ENCODE data around the gene ACTL10. TPM values are rescaled to one million over a fixed set of nuclear protein-coding genes. Genes with fewer than 3 reads are reported as not detected.

The ACTL10 gene
- total RNA-seq, 1 experiment from 2014 or later, result 0.85 TPM

DNA sequence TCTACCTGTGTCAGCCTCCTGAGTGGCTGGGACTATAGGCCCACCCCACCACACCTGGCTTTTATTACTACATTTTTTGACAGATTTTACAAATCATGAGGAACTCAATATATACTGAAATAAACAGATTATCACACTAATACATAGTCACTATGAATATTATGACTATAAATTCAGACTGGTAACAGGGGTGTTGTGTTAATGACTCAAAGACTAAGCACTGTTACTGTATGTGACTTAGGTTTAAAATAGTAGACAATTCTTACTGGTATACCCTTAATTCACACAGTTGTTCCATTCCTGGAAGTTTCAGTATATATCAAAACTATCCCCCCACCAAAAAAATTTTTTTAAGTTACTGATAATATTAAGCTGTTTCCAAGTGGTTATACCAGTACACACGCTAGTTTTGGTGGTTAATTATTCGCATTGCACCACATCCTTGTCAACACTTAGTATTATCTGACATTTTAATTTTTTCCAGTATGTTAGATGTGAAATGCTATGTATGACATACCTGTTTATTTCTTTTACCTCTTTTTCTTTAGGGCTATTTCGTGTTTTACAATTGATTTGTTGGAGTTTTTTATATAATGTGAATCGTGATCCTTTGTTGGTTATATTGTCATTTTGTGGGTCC lies 39.0 kb upstream of the ACTL10 start:
- Histone ChIP-seq H3K9me2 (ENCODE audit: insufficient read depth) (no peaks in the 10 kb centered on the region), H3K4me2 (no peak overlapping the region), H2AFZ (no peak overlapping the region), H3K27ac (no peak overlapping the region), H3F3A (ENCODE audit: insufficient read depth, low read depth) (no peaks in the 10 kb centered on the region), H3K4me1 (replicated peaks; ENCODE audit: insufficient read depth) (no peaks in the 10 kb centered on the region), H4K20me1 (ENCODE audit: insufficient read depth) (no peaks in the 10 kb centered on the region; the same call in 1 of the 2 replicates), H3K27me3 (ENCODE audit: insufficient read depth, low read depth) (no peaks in the 10 kb centered on the region), H3K4me3 (no peak overlapping the region), H3K79me2 (ENCODE audit: low read depth) (no peaks in the 10 kb centered on the region), H3K36me3 (ENCODE audit: low read depth) (0 out of 2 replicates have a peak, but pooled peaks cover 14% of the 10 kb centered on the region), H3K9me3 (ENCODE audit: insufficient read depth, low read depth) (no peaks in the 10 kb centered on the region)
- intact Hi-C loops (cut with micrococcal nuclease; ENCODE audit: unreplicated experiment), result no loop called here
- no peak for TF ChIP-seq EZH2 (IDR thresholded peaks at IDR 0.05; ENCODE audit: low read depth)
- TF ChIP-seq CTCF (conservative IDR thresholded peaks at IDR 0.05), result no peak
- POLR2A ChIA-PET (ENCODE audit: unreplicated experiment), result no interaction called here
- no TSS peak for BruUV-seq (replicated peaks)
- CTCF ChIA-PET, result no interaction called here
- DNase-seq, result no peak

GRCh38 chr20:33629533-33629932 lies 37.2 kb upstream of the ACTL10 start:
- Histone ChIP-seq H3K36me3 (ENCODE audit: low read depth) (0 out of 2 replicates have a peak, but pooled peaks cover 14% of the 10 kb centered on the region), H3K27me3 (ENCODE audit: insufficient read depth, low read depth) (no peaks in the 10 kb centered on the region), H3F3A (ENCODE audit: insufficient read depth, low read depth) (no peaks in the 10 kb centered on the region), H2AFZ (no peak overlapping the region), H3K4me3 (no peak overlapping the region), H3K27ac (no peak overlapping the region), H3K9me2 (ENCODE audit: insufficient read depth) (no peaks in the 10 kb centered on the region), H3K9me3 (ENCODE audit: insufficient read depth, low read depth) (no peaks in the 10 kb centered on the region), H4K20me1 (ENCODE audit: insufficient read depth) (no peaks in the 10 kb centered on the region; the same call in 1 of the 2 replicates), H3K79me2 (ENCODE audit: low read depth) (no peaks in the 10 kb centered on the region), H3K4me2 (no peak overlapping the region), H3K4me1 (replicated peaks; ENCODE audit: insufficient read depth) (no peaks in the 10 kb centered on the region)
- TF ChIP-seq CTCF (conservative IDR thresholded peaks at IDR 0.05) (no peak), EZH2 (IDR thresholded peaks at IDR 0.05; ENCODE audit: low read depth) (no peak)
- BruUV-seq (replicated peaks), result no TSS peak
- no peak for DNase-seq
- intact Hi-C loops (cut with micrococcal nuclease; ENCODE audit: unreplicated experiment), result no loop called here
- CTCF ChIA-PET, result no interaction called here
- POLR2A ChIA-PET (ENCODE audit: unreplicated experiment), result no interaction called here

DNA sequence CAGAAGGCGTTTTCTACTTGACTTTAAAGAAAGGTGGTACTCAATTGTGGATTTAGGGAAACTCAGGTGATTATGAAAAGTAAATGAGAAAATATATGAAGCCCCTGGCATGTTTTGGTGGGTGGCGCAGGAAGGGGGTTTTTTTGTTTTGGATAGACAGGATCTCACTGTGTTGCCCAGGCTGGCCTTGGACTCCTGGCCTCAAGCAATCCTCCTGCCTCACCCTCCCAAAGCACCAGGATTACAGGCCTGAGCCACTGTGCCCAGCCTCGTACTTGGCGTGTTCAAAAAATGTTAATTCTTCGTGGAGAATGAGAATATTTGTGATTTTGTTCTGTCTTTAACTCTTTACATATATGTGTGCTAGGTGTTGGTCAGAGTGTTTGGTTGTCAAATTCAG lies 36.8 kb upstream of the ACTL10 start:
- no peaks in the 10 kb centered on the region for H3K79me2 ChIP-seq (ENCODE audit: low read depth)
- no peak overlapping the region for H3K27ac ChIP-seq
- H3K4me3 ChIP-seq, result no peak overlapping the region
- intact Hi-C loops (cut with micrococcal nuclease; ENCODE audit: unreplicated experiment), result no loop called here
- CTCF ChIA-PET, result no interaction called here
- H3K27me3 ChIP-seq (ENCODE audit: insufficient read depth, low read depth), result no peaks in the 10 kb centered on the region
- H2AFZ ChIP-seq, result no peak overlapping the region
- DNase-seq, result no peak
- H4K20me1 ChIP-seq (ENCODE audit: insufficient read depth), result no peaks in the 10 kb centered on the region; the same call in 1 of the 2 replicates
- H3K4me2 ChIP-seq, result no peak overlapping the region
- no TSS peak for BruUV-seq (replicated peaks)
- H3F3A ChIP-seq (ENCODE audit: insufficient read depth, low read depth), result no peaks in the 10 kb centered on the region
- H3K9me2 ChIP-seq (ENCODE audit: insufficient read depth), result no peaks in the 10 kb centered on the region
- H3K4me1 ChIP-seq (replicated peaks; ENCODE audit: insufficient read depth), result no peaks in the 10 kb centered on the region
- H3K9me3 ChIP-seq (ENCODE audit: insufficient read depth, low read depth), result no peaks in the 10 kb centered on the region
- POLR2A ChIA-PET (ENCODE audit: unreplicated experiment), result no interaction called here
- TF ChIP-seq CTCF (conservative IDR thresholded peaks at IDR 0.05) (no peak), EZH2 (IDR thresholded peaks at IDR 0.05; ENCODE audit: low read depth) (no peak)
- H3K36me3 ChIP-seq (ENCODE audit: low read depth), result 0 out of 2 replicates have a peak, but pooled peaks cover 9% of the 10 kb centered on the region
